ENCODE results near the gene TRIM74.
"Not testable (repeated sequence)": the region's sequence is repeated elsewhere in the genome, so short reads cannot be mapped to it uniquely, and the experiment has no call there.

DNA sequence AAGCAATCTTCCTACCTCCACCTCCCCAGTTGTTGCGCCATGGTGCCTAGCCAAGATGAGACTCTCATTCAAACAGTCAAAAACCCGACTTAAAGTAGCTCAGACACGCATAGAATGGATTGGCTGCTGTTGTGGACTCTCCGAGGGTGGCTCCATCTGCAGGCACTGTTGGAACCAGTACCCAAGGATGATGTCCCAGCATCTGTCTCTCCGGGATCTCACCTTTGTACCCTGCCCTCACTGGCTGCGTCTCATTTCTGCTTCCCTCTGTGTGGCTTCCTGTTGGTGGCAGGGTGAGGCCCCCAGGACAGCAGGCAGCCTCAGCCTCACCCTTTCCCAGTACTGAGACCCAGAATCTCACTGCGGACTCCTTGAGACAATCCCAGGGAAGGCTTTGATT is 5.5 kb upstream of the TRIM74 start:
- TF ChIP-seq ZNF3 (CRISPR knock-in tag; IDR thresholded peaks at IDR 0.05); ETV6 (IDR thresholded peaks at IDR 0.05; ENCODE audit: borderline replicate concordance in 1 of 2, low read depth in 2 of 2, low read length in 1 of 2); ETV6 (CRISPR knock-in tag; IDR thresholded peaks at IDR 0.05; ENCODE audit: borderline replicate concordance); KAT8 (IDR thresholded peaks at IDR 0.05; ENCODE audit: low read depth); TAF1 (IDR thresholded peaks at IDR 0.05; ENCODE audit: control insufficient read depth, extremely low read depth, insufficient read depth, low read length, severe bottlenecking); KLF1 (tag; IDR thresholded peaks at IDR 0.05); SMARCC2 (IDR thresholded peaks at IDR 0.05; ENCODE audit: low read depth); ZNF561 (CRISPR knock-in tag; conservative IDR thresholded peaks at IDR 0.05); ZNF239 (CRISPR knock-in tag; IDR thresholded peaks at IDR 0.05); ZFX (CRISPR knock-in tag; IDR thresholded peaks at IDR 0.05); ZNF780A (CRISPR knock-in tag; IDR thresholded peaks at IDR 0.05): not testable (repeated sequence)
- TF ChIP-seq, protein P1, sequence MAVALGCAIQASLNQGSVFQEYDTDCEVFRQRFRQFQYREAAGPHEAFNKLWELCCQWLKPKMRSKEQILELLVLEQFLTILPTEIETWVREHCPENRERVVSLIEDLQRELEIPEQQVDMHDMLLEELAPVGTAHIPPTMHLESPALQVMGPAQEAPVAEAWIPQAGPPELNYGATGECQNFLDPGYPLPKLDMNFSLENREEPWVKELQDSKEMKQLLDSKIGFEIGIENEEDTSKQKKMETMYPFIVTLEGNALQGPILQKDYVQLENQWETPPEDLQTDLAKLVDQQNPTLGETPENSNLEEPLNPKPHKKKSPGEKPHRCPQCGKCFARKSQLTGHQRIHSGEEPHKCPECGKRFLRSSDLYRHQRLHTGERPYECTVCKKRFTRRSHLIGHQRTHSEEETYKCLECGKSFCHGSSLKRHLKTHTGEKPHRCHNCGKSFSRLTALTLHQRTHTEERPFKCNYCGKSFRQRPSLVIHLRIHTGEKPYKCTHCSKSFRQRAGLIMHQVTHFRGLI (CRISPR knock-in tag; IDR thresholded peaks at IDR 0.05), result not testable (repeated sequence)
- TF ChIP-seq, protein P2, sequence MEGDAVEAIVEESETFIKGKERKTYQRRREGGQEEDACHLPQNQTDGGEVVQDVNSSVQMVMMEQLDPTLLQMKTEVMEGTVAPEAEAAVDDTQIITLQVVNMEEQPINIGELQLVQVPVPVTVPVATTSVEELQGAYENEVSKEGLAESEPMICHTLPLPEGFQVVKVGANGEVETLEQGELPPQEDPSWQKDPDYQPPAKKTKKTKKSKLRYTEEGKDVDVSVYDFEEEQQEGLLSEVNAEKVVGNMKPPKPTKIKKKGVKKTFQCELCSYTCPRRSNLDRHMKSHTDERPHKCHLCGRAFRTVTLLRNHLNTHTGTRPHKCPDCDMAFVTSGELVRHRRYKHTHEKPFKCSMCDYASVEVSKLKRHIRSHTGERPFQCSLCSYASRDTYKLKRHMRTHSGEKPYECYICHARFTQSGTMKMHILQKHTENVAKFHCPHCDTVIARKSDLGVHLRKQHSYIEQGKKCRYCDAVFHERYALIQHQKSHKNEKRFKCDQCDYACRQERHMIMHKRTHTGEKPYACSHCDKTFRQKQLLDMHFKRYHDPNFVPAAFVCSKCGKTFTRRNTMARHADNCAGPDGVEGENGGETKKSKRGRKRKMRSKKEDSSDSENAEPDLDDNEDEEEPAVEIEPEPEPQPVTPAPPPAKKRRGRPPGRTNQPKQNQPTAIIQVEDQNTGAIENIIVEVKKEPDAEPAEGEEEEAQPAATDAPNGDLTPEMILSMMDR (IDR thresholded peaks at IDR 0.05 in 2 of 3, conservative IDR thresholded peaks at IDR 0.05 in 1 of 3; ENCODE audit: insufficient read depth in 2 of 3, low read depth in 1 of 3, low read length in 3 of 3), result not testable (repeated sequence)
- TF ChIP-seq, protein P3, sequence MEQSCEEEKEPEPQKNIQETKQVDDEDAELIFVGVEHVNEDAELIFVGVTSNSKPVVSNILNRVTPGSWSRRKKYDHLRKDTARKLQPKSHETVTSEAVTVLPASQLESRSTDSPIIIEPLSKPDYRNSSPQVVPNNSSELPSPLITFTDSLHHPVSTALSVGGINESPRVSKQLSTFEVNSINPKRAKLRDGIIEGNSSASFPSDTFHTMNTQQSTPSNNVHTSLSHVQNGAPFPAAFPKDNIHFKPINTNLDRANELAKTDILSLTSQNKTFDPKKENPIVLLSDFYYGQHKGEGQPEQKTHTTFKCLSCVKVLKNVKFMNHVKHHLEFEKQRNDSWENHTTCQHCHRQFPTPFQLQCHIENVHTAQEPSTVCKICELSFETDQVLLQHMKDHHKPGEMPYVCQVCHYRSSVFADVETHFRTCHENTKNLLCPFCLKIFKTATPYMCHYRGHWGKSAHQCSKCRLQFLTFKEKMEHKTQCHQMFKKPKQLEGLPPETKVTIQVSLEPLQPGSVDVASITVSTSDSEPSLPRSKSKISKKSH (CRISPR knock-in tag; IDR thresholded peaks at IDR 0.05), result not testable (repeated sequence)

Measured in K562 (cell line).